SH-SY5Y (cell line): Measurements from ENCODE around the gene PAAF1.

Experiments used
- GATA2 ChIP-seq: IDR thresholded peaks from 2 replicates; pipeline ENCODE4 v1.6.1; 2011; ENCODE audit warnings: mild to moderate bottlenecking, low read depth, low read length
- GATA3 ChIP-seq: IDR thresholded peaks from 2 replicates; pipeline ENCODE4 v1.6.1; 2011; ENCODE audit warnings: low read depth, mild to moderate bottlenecking, low read length, moderate library complexity

DNA sequence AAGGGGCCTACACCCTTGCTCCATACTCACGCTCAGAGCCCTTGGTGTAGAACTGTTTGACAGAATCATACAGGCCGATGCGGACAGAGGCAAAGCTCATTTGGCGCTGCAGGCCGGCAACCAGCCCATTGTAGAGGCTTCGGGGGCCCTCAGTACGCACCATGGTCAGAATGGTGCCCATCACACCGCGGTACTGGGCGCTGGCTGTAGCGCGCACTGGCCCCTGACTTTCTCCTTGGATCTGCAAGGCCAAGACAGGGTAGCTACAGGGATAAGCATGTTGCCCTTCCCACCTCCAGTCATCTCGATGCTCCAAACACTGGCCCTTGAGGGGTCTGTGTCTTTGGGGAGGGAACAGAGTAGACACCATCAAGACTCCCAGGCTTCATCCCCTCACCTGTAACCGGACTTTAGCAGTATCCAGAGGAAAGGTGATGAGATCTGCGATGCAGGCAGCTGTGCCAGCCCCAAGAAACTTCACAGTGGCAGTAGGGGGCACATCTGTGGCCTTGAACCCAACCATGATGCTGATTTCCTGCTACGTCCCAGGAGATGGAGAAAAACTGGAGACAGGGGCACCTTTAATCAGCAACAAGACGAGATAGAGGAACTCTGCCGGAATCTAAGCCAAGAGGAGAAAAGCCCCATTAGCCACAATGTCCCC is 101.2 kb downstream of the PAAF1 start:
- no peak for TF ChIP-seq GATA3
- TF ChIP-seq GATA2 = no peak
